K562 (cell line): ENCODE data around the gene CDC14B. TPM values are rescaled to one million over a fixed set of nuclear protein-coding genes. Genes with fewer than 3 reads are reported as not detected.

Experiments used
- ATAC-seq: fragments of 200-7000 bp; cut with Tn5 transposase; 3 replicates; pipeline ENCODE4 v1.9.1; 2020; ENCODE audit warnings: moderate library complexity
- BruUV-seq: library from RNA; stranded (reverse); fragments of 400-500 nt; replicated peaks from 2 replicates; lab custom pipeline; 2021; lab: Mats Ljungman, UMichigan
- CTCF ChIA-PET: fragments of 300-600 bp; formaldehyde crosslinking; extraction: SDS; loops from one replicate; lab custom pipeline; 2021; ENCODE audit warnings: low intra/inter-chr PET ratio; lab: Yijun Ruan, JAX
- POLR2A ChIA-PET: fragments of 300-600, 350-650 bp; sonication (Branson Sonifier 250); formaldehyde crosslinking; extraction: SDS; loops from one replicate; lab custom pipeline; 2021; ENCODE audit warnings: antibody characterized with exemption, inconsistent platforms; lab: Yijun Ruan, JAX
- DNase-seq, 4 experiments: peaks; one replicate each; pipeline versions ENCODE4 v3.0.0 to v3.0.0-alpha.2; 2011 to 2018; ENCODE audit warnings: low spot score in 3 of 4, mixed read lengths in 3 of 4; ENCODE audit errors: extremely low read depth in 1 of 4
- FAIRE-seq: peaks from 2 replicates; lab custom pipeline; 2011; peaks lifted over from hg19 to GRCh38; lab: Jason Lieb, UNC
- H2AFZ ChIP-seq: 2 replicates; pipeline ENCODE4 v1.6.0; 2011; ENCODE audit warnings: low read depth, low read length, control low read depth, inconsistent platforms
- H3K27ac ChIP-seq: fragments of 200-600 bp; 3 replicates; pipeline ENCODE4 v1.8.0; 2011; ENCODE audit warnings: low read depth, mild to moderate bottlenecking, control low read depth, inconsistent platforms, low read length, moderate library complexity, mixed read lengths; ENCODE audit errors: extremely low read depth
- H3K27me3 ChIP-seq, 2 experiments: fragments of 300-600 bp in 1 of 2; 2 replicates in 1 of 2; 3 replicates in 1 of 2; pipeline versions ENCODE4 v1.6.0 to v1.8.0; 2011; ENCODE audit warnings: inconsistent platforms in 2 of 2, low read length in 2 of 2, mild to moderate bottlenecking in 1 of 2, mixed read lengths in 1 of 2, moderate library complexity in 1 of 2; ENCODE audit not compliant: control insufficient read depth in 2 of 2, insufficient read depth in 2 of 2
- H3K36me3 ChIP-seq: fragments of 300-600 bp; 3 replicates; pipeline ENCODE4 v1.8.0; 2011; ENCODE audit warnings: mild to moderate bottlenecking, low read length, inconsistent platforms; ENCODE audit not compliant: control insufficient read depth, insufficient read depth
- H3K4me1 ChIP-seq, 2 experiments: fragments of 200-600 bp in 1 of 2; replicated peaks in 1 of 2; 2 replicates in 1 of 2; 3 replicates in 1 of 2; pipeline versions ENCODE4 v1.5.1 to v1.8.0; 2011; ENCODE audit warnings: inconsistent platforms in 2 of 2, low read length in 2 of 2, mild to moderate bottlenecking in 1 of 2, mixed read lengths in 1 of 2, moderate library complexity in 1 of 2; ENCODE audit not compliant: control insufficient read depth in 2 of 2, insufficient read depth in 2 of 2
- H3K4me2 ChIP-seq: 2 replicates; pipeline ENCODE4 v1.6.1; 2011; ENCODE audit warnings: low read length, control low read depth, inconsistent platforms, mixed read lengths; ENCODE audit not compliant: insufficient read depth
- H3K4me3 ChIP-seq: fragments of 200-600 bp; sonication (generic), shearing (Covaris generic); 2 replicates; pipeline ENCODE4 v1.5.1; 2016; ENCODE audit warnings: control low read depth, inconsistent platforms
- H3K79me2 ChIP-seq: fragments of 200-600 bp; 3 replicates; pipeline ENCODE4 v1.8.0; 2011; ENCODE audit warnings: low read length, inconsistent platforms; ENCODE audit not compliant: control insufficient read depth, insufficient read depth
- H3K9ac ChIP-seq, 2 experiments: 2 replicates each; pipeline versions ENCODE4 v1.6.0 to v1.6.1; 2011; ENCODE audit warnings: low read depth in 2 of 2, low read length in 2 of 2, control low read depth in 1 of 2, inconsistent platforms in 1 of 2, mild to moderate bottlenecking in 1 of 2, mixed read lengths in 1 of 2; ENCODE audit not compliant: insufficient read depth in 1 of 2
- H3K9me1 ChIP-seq: one replicate; pipeline ENCODE4 v1.6.0; 2011; ENCODE audit warnings: inconsistent platforms, mild to moderate bottlenecking, low read length, moderate library complexity; ENCODE audit not compliant: control insufficient read depth, insufficient read depth
- H3K9me3 ChIP-seq: replicated peaks from 2 replicates; pipeline ENCODE4 v1.5.1; 2011; ENCODE audit warnings: low read depth, low read length, inconsistent platforms; ENCODE audit not compliant: control insufficient read depth, insufficient read depth
- H4K20me1 ChIP-seq: replicated peaks from 2 replicates; pipeline ENCODE4 v1.6.1; 2011; ENCODE audit warnings: low read length, inconsistent platforms, mixed read lengths; ENCODE audit not compliant: control insufficient read depth, insufficient read depth
- ARNT ChIP-seq, 2 experiments: fragments of 450-650 bp; IDR thresholded peaks; 2 replicates each; pipeline ENCODE4 v1.6.1; 2016; ENCODE audit warnings: mild to moderate bottlenecking in 1 of 2
- ATF1 ChIP-seq, 2 experiments: fragments of 450-650 bp in 1 of 2; IDR thresholded peaks; 2 replicates each; pipeline ENCODE4 v1.6.1; 2016; ENCODE audit warnings: missing compliant biosample characterization in 1 of 2, missing genetic modification characterization in 1 of 2
- BCOR ChIP-seq: fragments of 450-650 bp; IDR thresholded peaks from 2 replicates; pipeline ENCODE4 v1.6.1; 2016
- CREB1 ChIP-seq, 2 experiments: sonication (generic) in 1 of 2; formaldehyde crosslinking in 1 of 2; IDR thresholded peaks; 2 replicates each; pipeline versions ENCODE4 v1.6.1 to v1.8.0; 2012 to 2022; ENCODE audit warnings: inconsistent platforms in 1 of 2, mild to moderate bottlenecking in 1 of 2, missing genetic modification reagents in 1 of 2, moderate library complexity in 1 of 2
- MYC ChIP-seq, 2 experiments: fragments of 250-450 bp in 1 of 2; sonication (Bioruptor Pico) in 1 of 2; IDR thresholded peaks; 2 replicates each; pipeline versions ENCODE4 v1.5.1 to v1.6.1; 2012 to 2021; ENCODE audit warnings: low read depth in 2 of 2, borderline replicate concordance in 1 of 2, improper control_type of control experiment in 1 of 2, low read length in 1 of 2, mild to moderate bottlenecking in 1 of 2, moderate library complexity in 1 of 2
- STAT6 ChIP-seq: sonication (generic); formaldehyde crosslinking; IDR thresholded peaks from 2 replicates; pipeline ENCODE4 v1.8.1; 2023; ENCODE audit warnings: mild to moderate bottlenecking, missing genetic modification reagents
- TARDBP ChIP-seq: fragments of 450-650 bp; IDR thresholded peaks from 2 replicates; pipeline ENCODE4 v1.6.1; 2016
- TSC22D4 ChIP-seq: fragments of 450-650 bp; IDR thresholded peaks from 2 replicates; pipeline ENCODE4 v1.6.1; 2016; ENCODE audit warnings: missing genetic modification characterization, missing biosample characterization, control low read depth
- ZKSCAN1 ChIP-seq: fragments of 150-350 bp; IDR thresholded peaks from 2 replicates; pipeline ENCODE4 v1.6.1; 2016; ENCODE audit warnings: low read depth, low read length
- ZNF24 ChIP-seq: fragments of 450-650 bp; IDR thresholded peaks from 2 replicates; pipeline ENCODE4 v1.6.1; 2016
- ZNF324 ChIP-seq: fragments of 250-450 bp; sonication (Bioruptor Pico); IDR thresholded peaks from 2 replicates; pipeline ENCODE4 v1.4.0; 2020; ENCODE audit warnings: mild to moderate bottlenecking
- WGBS: fragments of 100-300 bp; shearing (Covaris generic); methylation state at CpG from one replicate; pipeline ENCODE4 v1.1.6; 2016; ENCODE audit warnings: low coverage, mixed read lengths; ENCODE audit not compliant: insufficient coverage; ENCODE audit errors: missing lambda C conversion rate; 5-methylcytosine and 5-hydroxymethylcytosine counted together
- in situ Hi-C: fragments of 300-500 bp; cut with MboI; formaldehyde crosslinking; loops from 4 replicates; pipeline ENCODE4 v1.15.0; 2018; ENCODE audit warnings: inconsistent platforms, mixed read lengths
- intact Hi-C: fragments of 100-400 bp; cut with micrococcal nuclease; formaldehyde crosslinking; loops from 2 replicates; pipeline ENCODE4 v1.14.2; 2022
- polyA plus RNA-seq, 8 experiments: library from polyadenylated mRNA; depleted of rRNA in 4 of 8; stranded (reverse) in 5 of 8; unstranded in 3 of 8; fragments of >200 nt; fragmentation: Nextera tagmentation in 2 of 8; fragmentation: Illumina TruSeq in 1 of 8; extraction: Ambion mirVana in 2 of 8; extraction: Trizol in 1 of 8; gene quantifications; 2 replicates each; pipeline versions ENCODE4 v1.2.1 to v1.2.3, GENCODE V29; 2011 to 2014; ENCODE audit warnings: inconsistent platforms in 1 of 8, missing spikeins in 1 of 8
- total RNA-seq, 7 experiments: library from RNA; depleted of rRNA in 6 of 7; stranded (reverse); fragments of >200 nt in 6 of 7; fragmentation: Illumina TruSeq in 2 of 7; extraction: Trizol in 2 of 7; gene quantifications; 2 replicates each; pipeline versions ENCODE4 v1.2.1 to v1.2.3, GENCODE V29; 2011 to 2021; ENCODE audit warnings: low replicate concordance in 1 of 7
- TF ChIP-seq, protein P1 (sequence below): fragments of 250-450 bp; sonication (Bioruptor Pico); IDR thresholded peaks from 2 replicates; pipeline ENCODE4 v1.5.0; 2021
- TF ChIP-seq, protein P2 (sequence below): fragments of 450-650 bp; IDR thresholded peaks from 2 replicates; pipeline ENCODE4 v1.6.1; 2017; ENCODE audit warnings: mild to moderate bottlenecking, moderate library complexity
- TF ChIP-seq, protein P3 (sequence below): fragments of 450-650 bp; IDR thresholded peaks from 2 replicates; pipeline ENCODE4 v1.7.1; 2018; ENCODE audit warnings: mild to moderate bottlenecking, low read depth; ENCODE audit not compliant: partially characterized antibody

Gene CDC14B
- total and polyA plus RNA-seq, 9 of the 15 experiments (the other 6 are each of a cell fraction or from before 2014, with no cell fraction given), result 1.4 to 6.0 (median 3.8) TPM

DNA sequence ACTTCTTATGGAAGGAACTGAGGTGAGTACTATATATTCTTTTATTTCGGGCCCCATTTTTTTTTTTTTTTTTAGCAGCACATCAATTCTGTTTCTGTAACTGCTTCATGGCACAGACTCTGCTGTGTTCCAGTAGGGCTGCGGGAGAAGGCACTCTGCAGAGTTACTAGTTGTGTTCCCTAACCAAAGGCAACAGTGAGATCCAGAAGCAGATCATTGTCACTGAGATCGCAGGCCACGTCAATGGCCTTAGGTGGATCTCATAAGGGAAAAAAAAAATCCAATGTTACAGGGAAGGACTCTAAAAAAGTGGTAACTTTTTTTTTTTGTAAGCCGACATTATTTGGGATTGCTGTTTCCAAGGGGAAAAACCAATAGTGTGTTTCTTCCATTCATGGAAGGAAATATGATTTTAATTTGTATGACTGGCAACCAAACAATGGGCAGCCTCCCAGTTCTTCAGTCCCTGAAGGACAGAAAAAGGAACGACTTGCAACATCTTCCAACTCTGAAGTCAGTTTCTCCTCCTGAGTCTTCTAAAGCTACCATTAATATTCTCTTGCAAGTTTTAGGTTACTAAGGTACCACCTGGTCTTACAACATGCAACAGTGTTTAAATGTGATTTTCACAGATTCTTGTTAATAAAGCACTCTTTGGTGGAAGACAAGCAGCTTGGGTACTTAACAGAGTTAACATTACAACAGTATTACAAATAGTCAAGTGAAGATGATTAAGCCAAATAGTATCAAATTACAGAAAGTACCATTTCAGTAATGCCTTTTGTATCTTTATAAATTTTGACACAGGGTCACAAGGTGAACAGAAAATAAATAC lies 116.9 kb downstream of the CDC14B start:
- 20% methylated on average over 5 of the region's 6 CpGs for WGBS
- intact Hi-C loops, result no loop called here
- no peak for FAIRE-seq
- no peak for TF ChIP-seq TARDBP
- TF ChIP-seq, protein P1, sequence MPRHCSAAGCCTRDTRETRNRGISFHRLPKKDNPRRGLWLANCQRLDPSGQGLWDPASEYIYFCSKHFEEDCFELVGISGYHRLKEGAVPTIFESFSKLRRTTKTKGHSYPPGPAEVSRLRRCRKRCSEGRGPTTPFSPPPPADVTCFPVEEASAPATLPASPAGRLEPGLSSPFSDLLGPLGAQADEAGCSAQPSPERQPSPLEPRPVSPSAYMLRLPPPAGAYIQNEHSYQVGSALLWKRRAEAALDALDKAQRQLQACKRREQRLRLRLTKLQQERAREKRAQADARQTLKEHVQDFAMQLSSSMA (CRISPR knock-in tag), result no peak
- no peak for TF ChIP-seq ZNF24
- TF ChIP-seq ZNF324 (CRISPR knock-in tag), result no peak
- TF ChIP-seq ZKSCAN1, result no peak
- TF ChIP-seq ARNT (IDR thresholded peaks at IDR 0.05), result no peak
- TF ChIP-seq, protein P2, sequence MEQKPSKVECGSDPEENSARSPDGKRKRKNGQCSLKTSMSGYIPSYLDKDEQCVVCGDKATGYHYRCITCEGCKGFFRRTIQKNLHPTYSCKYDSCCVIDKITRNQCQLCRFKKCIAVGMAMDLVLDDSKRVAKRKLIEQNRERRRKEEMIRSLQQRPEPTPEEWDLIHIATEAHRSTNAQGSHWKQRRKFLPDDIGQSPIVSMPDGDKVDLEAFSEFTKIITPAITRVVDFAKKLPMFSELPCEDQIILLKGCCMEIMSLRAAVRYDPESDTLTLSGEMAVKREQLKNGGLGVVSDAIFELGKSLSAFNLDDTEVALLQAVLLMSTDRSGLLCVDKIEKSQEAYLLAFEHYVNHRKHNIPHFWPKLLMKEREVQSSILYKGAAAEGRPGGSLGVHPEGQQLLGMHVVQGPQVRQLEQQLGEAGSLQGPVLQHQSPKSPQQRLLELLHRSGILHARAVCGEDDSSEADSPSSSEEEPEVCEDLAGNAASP, result no peak
- TF ChIP-seq MYC (IDR thresholded peaks at IDR 0.05; ENCODE audit: low read depth, low read length), result no peak
- TF ChIP-seq MYC (CRISPR knock-in tag; IDR thresholded peaks at IDR 0.05; ENCODE audit: borderline replicate concordance, low read depth), result no peak
- no peak for TF ChIP-seq CREB1 (IDR thresholded peaks at IDR 0.05)
- no peak for TF ChIP-seq CREB1 (CRISPR knock-in tag; IDR thresholded peaks at IDR 0.05)
- TF ChIP-seq, protein P3, sequence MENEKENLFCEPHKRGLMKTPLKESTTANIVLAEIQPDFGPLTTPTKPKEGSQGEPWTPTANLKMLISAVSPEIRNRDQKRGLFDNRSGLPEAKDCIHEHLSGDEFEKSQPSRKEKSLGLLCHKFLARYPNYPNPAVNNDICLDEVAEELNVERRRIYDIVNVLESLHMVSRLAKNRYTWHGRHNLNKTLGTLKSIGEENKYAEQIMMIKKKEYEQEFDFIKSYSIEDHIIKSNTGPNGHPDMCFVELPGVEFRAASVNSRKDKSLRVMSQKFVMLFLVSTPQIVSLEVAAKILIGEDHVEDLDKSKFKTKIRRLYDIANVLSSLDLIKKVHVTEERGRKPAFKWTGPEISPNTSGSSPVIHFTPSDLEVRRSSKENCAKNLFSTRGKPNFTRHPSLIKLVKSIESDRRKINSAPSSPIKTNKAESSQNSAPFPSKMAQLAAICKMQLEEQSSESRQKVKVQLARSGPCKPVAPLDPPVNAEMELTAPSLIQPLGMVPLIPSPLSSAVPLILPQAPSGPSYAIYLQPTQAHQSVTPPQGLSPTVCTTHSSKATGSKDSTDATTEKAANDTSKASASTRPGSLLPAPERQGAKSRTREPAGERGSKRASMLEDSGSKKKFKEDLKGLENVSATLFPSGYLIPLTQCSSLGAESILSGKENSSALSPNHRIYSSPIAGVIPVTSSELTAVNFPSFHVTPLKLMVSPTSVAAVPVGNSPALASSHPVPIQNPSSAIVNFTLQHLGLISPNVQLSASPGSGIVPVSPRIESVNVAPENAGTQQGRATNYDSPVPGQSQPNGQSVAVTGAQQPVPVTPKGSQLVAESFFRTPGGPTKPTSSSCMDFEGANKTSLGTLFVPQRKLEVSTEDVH, result no peak
- TF ChIP-seq STAT6 (CRISPR knock-in tag), result no peak
- no peak for TF ChIP-seq ATF1 (CRISPR knock-in tag; IDR thresholded peaks at IDR 0.05)
- no peak for TF ChIP-seq ATF1 (tag; IDR thresholded peaks at IDR 0.05)
- TF ChIP-seq TSC22D4, result no peak
- no peak for TF ChIP-seq BCOR

More for the DNA sequence above, 116.9 kb downstream of the CDC14B start:
- BruUV-seq, result no TSS peak
- no peaks in the 10 kb centered on the region for H3K9me1 ChIP-seq
- no peaks in the 10 kb centered on the region for H3K4me1 ChIP-seq
- in situ Hi-C loops, result no loop called here
- H4K20me1 ChIP-seq, result peaks cover 4% of the 10 kb centered on the region; the same call in 1 of the 2 replicates
- no peak for ATAC-seq
- no peak overlapping the region for H3K27ac ChIP-seq
- H2AFZ ChIP-seq, result no peak overlapping the region
- H3K9ac ChIP-seq, result no peak overlapping the region
- POLR2A ChIA-PET, result interaction anchor here (0.8 kb wide), 1 partner anchor 20 kb away, joined by 3 read pairs; no protein-coding TSS in a partner anchor
- no peaks in the 10 kb centered on the region for H3K36me3 ChIP-seq
- no peaks in the 10 kb centered on the region for H3K9me3 ChIP-seq
- no peak overlapping the region for H3K4me2 ChIP-seq
- H3K79me2 ChIP-seq, result no peaks in the 10 kb centered on the region
- no peak for DNase-seq
- no peak overlapping the region for H3K4me3 ChIP-seq
- H3K27me3 ChIP-seq, result peaks cover 4 to 34% of the 10 kb centered on the region in 2 experiments
- CTCF ChIA-PET, result interaction anchor here (0.7 kb wide), 1 partner anchor 120 kb away, joined by 4 read pairs; no protein-coding TSS in a partner anchor
